Head of caudate nucleus (tissue), 42 donors: ENCODE measurements around the gene TNP2.

Source experiments
- DNase-seq, 42 donors: peaks; one replicate each; pipeline versions ENCODE4 v3.0.0 to v3.0.0-alpha.2; 2020 to 2021; ENCODE audit warnings: mixed read lengths in 7 of 42
- intact Hi-C: fragments of 100-400 bp; cut with DNase I; formaldehyde crosslinking; loops from one replicate; pipeline ENCODE4 v1.15.0; 2022

The TNP2 gene

GRCh38 chr16:11280616-11281522 is 11.7 kb upstream of the TNP2 start, which contains the start of gene PRM1:
PRM1 (minus strand) TSS chr16:11281330; CDS start chr16:11281238, 92 bp downstream.
- intact Hi-C loops, result no loop called here
- no peak for DNase-seq

- intact Hi-C loops, result no loop called here
- no peak for DNase-seq
Measured at GRCh38 chr16:11278681-11279628, 9.8 kb upstream of the TNP2 start.

- intact Hi-C loops, result no loop called here
- no peak for DNase-seq
Measured at GRCh38 chr16:11277607-11278337, 8.6 kb upstream of the TNP2 start.

GRCh38 chr16:11276896-11277593 is 7.9 kb upstream of the TNP2 start:
- intact Hi-C loops, result no loop called here
- DNase-seq, result no peak

- intact Hi-C loops, result no loop called here
- DNase-seq, result no peak
Measured at GRCh38 chr16:11276143-11276895, 7.2 kb upstream of the TNP2 start, which contains the start of gene PRM2. PRM2 (minus strand) TSS chr16:11276480; CDS start chr16:11276370, 110 bp downstream.

- intact Hi-C loops, result no loop called here
- no peak for DNase-seq
Measured at GRCh38 chr16:11274964-11275363, 5.8 kb upstream of the TNP2 start.

GRCh38 chr16:11273721-11274324 is 4.7 kb upstream of the TNP2 start:
- no peak for DNase-seq
- intact Hi-C loops, result no loop called here

GRCh38 chr16:11272921-11273720 is 4.0 kb upstream of the TNP2 start, which contains the start of gene PRM3:
PRM3 (minus strand) TSS chr16:11273629; CDS start chr16:11273595, 34 bp downstream.
- intact Hi-C loops, result no loop called here
- DNase-seq, result no peak

GRCh38 chr16:11272484-11272883 is 3.4 kb upstream of the TNP2 start:
- DNase-seq, result no peak
- intact Hi-C loops, result no loop called here

GRCh38 chr16:11271610-11272009 is 2.5 kb upstream of the TNP2 start:
- DNase-seq, result no peak
- intact Hi-C loops, result no loop called here

- intact Hi-C loops, result no loop called here
- no peak for DNase-seq
Measured at GRCh38 chr16:11270602-11271162, 1.6 kb upstream of the TNP2 start.

- intact Hi-C loops, result no loop called here
- DNase-seq, result no peak
Measured at GRCh38 chr16:11265124-11265523, 4.0 kb downstream of the TNP2 start.

- intact Hi-C loops, result no loop called here
- no peak for DNase-seq
Measured at GRCh38 chr16:11264155-11264832, 4.8 kb downstream of the TNP2 start.

GRCh38 chr16:11263737-11264136 is 5.4 kb downstream of the TNP2 start:
- intact Hi-C loops, result no loop called here
- no peak for DNase-seq

GRCh38 chr16:11262915-11263314 is 6.2 kb downstream of the TNP2 start:
- intact Hi-C loops, result no loop called here

GRCh38 chr16:11260596-11260966 is 8.5 kb downstream of the TNP2 start:
- intact Hi-C loops, result no loop called here
- DNase-seq, result no peak

More at GRCh38 chr16:11262915-11263314, 6.2 kb downstream of the TNP2 start:
- DNase-seq, result no peak
